Measurements from ENCODE around the gene CDH4. TPM values are rescaled to one million over a fixed set of nuclear protein-coding genes. Genes with fewer than 3 reads are reported as not detected.

CDH4 gene
- total and polyA plus RNA-seq, 2 of the 13 experiments (the other 11 are each of a cell fraction or from before 2014, with no cell fraction given), result not detected

- TF ChIP-seq, protein P1, sequence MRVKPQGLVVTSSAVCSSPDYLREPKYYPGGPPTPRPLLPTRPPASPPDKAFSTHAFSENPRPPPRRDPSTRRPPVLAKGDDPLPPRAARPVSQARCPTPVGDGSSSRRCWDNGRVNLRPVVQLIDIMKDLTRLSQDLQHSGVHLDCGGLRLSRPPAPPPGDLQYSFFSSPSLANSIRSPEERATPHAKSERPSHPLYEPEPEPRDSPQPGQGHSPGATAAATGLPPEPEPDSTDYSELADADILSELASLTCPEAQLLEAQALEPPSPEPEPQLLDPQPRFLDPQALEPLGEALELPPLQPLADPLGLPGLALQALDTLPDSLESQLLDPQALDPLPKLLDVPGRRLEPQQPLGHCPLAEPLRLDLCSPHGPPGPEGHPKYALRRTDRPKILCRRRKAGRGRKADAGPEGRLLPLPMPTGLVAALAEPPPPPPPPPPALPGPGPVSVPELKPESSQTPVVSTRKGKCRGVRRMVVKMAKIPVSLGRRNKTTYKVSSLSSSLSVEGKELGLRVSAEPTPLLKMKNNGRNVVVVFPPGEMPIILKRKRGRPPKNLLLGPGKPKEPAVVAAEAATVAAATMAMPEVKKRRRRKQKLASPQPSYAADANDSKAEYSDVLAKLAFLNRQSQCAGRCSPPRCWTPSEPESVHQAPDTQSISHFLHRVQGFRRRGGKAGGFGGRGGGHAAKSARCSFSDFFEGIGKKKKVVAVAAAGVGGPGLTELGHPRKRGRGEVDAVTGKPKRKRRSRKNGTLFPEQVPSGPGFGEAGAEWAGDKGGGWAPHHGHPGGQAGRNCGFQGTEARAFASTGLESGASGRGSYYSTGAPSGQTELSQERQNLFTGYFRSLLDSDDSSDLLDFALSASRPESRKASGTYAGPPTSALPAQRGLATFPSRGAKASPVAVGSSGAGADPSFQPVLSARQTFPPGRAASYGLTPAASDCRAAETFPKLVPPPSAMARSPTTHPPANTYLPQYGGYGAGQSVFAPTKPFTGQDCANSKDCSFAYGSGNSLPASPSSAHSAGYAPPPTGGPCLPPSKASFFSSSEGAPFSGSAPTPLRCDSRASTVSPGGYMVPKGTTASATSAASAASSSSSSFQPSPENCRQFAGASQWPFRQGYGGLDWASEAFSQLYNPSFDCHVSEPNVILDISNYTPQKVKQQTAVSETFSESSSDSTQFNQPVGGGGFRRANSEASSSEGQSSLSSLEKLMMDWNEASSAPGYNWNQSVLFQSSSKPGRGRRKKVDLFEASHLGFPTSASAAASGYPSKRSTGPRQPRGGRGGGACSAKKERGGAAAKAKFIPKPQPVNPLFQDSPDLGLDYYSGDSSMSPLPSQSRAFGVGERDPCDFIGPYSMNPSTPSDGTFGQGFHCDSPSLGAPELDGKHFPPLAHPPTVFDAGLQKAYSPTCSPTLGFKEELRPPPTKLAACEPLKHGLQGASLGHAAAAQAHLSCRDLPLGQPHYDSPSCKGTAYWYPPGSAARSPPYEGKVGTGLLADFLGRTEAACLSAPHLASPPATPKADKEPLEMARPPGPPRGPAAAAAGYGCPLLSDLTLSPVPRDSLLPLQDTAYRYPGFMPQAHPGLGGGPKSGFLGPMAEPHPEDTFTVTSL (CRISPR knock-in tag; IDR thresholded peaks at IDR 0.05; ENCODE audit: borderline replicate concordance), result no peak
- TF ChIP-seq TOE1 (CRISPR knock-in tag; IDR thresholded peaks at IDR 0.05), result no peak
- no peak for TF ChIP-seq YY1 (IDR thresholded peaks at IDR 0.05; ENCODE audit: insufficient read depth, insufficient replicate concordance, low read depth, low read length)
- TF ChIP-seq SMAD3 (CRISPR knock-in tag; IDR thresholded peaks at IDR 0.05), result no peak
- no peak for TF ChIP-seq ZBTB43 (CRISPR knock-in tag; conservative IDR thresholded peaks at IDR 0.05)
- 0 out of 2 replicates have a peak, but pooled peaks have one; percentile 35 for TF ChIP-seq PAX8 (CRISPR knock-in tag; IDR thresholded peaks at IDR 0.05; ENCODE audit: borderline replicate concordance)
- TF ChIP-seq, protein P2, sequence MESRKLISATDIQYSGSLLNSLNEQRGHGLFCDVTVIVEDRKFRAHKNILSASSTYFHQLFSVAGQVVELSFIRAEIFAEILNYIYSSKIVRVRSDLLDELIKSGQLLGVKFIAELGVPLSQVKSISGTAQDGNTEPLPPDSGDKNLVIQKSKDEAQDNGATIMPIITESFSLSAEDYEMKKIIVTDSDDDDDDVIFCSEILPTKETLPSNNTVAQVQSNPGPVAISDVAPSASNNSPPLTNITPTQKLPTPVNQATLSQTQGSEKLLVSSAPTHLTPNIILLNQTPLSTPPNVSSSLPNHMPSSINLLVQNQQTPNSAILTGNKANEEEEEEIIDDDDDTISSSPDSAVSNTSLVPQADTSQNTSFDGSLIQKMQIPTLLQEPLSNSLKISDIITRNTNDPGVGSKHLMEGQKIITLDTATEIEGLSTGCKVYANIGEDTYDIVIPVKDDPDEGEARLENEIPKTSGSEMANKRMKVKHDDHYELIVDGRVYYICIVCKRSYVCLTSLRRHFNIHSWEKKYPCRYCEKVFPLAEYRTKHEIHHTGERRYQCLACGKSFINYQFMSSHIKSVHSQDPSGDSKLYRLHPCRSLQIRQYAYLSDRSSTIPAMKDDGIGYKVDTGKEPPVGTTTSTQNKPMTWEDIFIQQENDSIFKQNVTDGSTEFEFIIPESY (CRISPR knock-in tag; IDR thresholded peaks at IDR 0.05), result peak; percentile 97
- peak; percentile 37; the same call in 1 of the 2 replicates for TF ChIP-seq PATZ1 (CRISPR knock-in tag; IDR thresholded peaks at IDR 0.05)
Observed at GRCh38 chr20:61980647-61981583, 728.9 kb downstream of the CDH4 start (continued).

All from HepG2 (cell line).